BJ (cell line): Measurements from ENCODE around the gene ALCAM. TPM values are rescaled to one million over a fixed set of nuclear protein-coding genes. Genes with fewer than 3 reads are reported as not detected.

Experiments used
- CTCF ChIA-PET: fragments of 350-600 bp; formaldehyde crosslinking; extraction: SDS; loops from one replicate; lab custom pipeline; 2021; ENCODE audit warnings: antibody characterized with exemption, inconsistent platforms; lab: Yijun Ruan, JAX
- POLR2A ChIA-PET: fragments of 300-600 bp; sonication (Branson Sonifier 250); formaldehyde crosslinking; extraction: SDS; loops from one replicate; lab custom pipeline; 2021; ENCODE audit warnings: antibody characterized with exemption; lab: Charles Lee
- DNase-seq: peaks from one replicate; pipeline ENCODE4 v3.0.0-alpha.2; 2011; ENCODE audit warnings: low read depth
- H3K27me3 ChIP-seq: 2 replicates; pipeline ENCODE4 v1.6.0; 2011; ENCODE audit warnings: low read length; ENCODE audit not compliant: control insufficient read depth, insufficient read depth
- H3K36me3 ChIP-seq: 2 replicates; pipeline ENCODE4 v1.5.1; 2011; ENCODE audit warnings: low read length; ENCODE audit not compliant: control insufficient read depth, insufficient read depth
- H3K4me3 ChIP-seq: 2 replicates; pipeline ENCODE4 v1.5.1; 2011; ENCODE audit warnings: low read depth, mild to moderate bottlenecking, control low read depth, low read length
- polyA plus RNA-seq: library from polyadenylated mRNA; depleted of rRNA; stranded (reverse); fragments of >200 nt; gene quantifications from 2 replicates; pipeline ENCODE4 v1.2.3, GENCODE V29; 2011
- TF ChIP-seq, protein P1 (sequence below): IDR thresholded peaks from 2 replicates; pipeline ENCODE4 v1.5.1; 2011; ENCODE audit warnings: low read depth, mild to moderate bottlenecking, control low read depth, inconsistent platforms, low read length, moderate library complexity; ENCODE audit not compliant: insufficient read depth

The ALCAM gene
- polyA plus RNA-seq, 1 experiment: 89.5 TPM

DNA sequence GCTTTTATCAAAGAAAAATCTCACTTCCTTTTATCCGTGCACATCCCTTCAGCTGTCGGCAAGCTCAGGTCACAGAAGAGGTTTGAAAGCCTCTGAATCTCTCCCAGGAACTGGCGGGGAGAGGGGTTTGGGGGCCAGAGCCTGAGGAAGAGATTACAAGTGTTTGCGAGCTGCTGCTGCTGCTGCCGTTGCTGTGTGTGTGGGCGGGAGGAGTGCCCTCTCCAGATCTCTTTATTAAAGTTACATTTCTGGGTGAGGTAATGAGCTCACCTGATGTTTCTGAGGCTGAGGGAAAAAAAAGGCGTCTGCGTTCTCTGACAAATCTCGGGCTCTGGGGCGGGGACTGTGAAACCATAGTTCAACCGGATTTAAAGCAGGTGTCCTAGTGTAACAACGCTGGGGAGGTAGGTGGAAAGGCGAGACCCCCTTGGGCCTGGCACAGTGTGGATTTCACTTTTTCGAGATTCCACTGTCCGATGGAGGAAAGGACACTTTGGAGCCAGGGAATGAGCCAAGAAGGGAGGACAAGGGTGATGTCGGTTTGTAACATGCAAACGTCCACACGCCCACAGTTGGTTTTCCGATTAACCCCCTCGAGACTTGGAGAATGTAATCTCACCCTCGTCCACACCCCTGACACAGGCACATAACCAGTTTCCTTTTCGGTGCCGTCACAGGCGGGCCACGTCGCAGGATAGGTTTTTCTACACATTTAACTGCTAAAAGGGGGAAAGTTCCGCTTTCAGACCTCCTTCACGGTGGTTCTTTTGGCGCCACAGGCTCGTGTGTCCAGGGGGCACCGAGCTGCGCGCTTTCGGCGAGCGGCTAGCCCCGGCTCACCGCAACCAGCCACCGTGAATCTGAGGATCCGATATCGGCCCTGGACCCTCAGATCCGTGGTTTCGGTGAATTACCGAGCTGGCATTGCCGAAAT is 2.1 kb downstream of the ALCAM start:
- ChIA-PET CTCF (interaction anchor here (0.6 to 4.7 kb wide), 10 partner anchors 96 to 1399 kb away, joined by 3 to 30 read pairs (median 4); no protein-coding TSS in a partner anchor), POLR2A (interaction anchor here (0.7 kb wide), 2 partner anchors 686 to 770 kb away, joined by 4 to 7 read pairs; no protein-coding TSS in a partner anchor)
- Histone ChIP-seq H3K36me3 (no peaks in the 10 kb centered on the region), H3K4me3 (peak overlapping the region; percentile 61), H3K27me3 (no peaks in the 10 kb centered on the region)
- TF ChIP-seq, protein P1, sequence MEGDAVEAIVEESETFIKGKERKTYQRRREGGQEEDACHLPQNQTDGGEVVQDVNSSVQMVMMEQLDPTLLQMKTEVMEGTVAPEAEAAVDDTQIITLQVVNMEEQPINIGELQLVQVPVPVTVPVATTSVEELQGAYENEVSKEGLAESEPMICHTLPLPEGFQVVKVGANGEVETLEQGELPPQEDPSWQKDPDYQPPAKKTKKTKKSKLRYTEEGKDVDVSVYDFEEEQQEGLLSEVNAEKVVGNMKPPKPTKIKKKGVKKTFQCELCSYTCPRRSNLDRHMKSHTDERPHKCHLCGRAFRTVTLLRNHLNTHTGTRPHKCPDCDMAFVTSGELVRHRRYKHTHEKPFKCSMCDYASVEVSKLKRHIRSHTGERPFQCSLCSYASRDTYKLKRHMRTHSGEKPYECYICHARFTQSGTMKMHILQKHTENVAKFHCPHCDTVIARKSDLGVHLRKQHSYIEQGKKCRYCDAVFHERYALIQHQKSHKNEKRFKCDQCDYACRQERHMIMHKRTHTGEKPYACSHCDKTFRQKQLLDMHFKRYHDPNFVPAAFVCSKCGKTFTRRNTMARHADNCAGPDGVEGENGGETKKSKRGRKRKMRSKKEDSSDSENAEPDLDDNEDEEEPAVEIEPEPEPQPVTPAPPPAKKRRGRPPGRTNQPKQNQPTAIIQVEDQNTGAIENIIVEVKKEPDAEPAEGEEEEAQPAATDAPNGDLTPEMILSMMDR: no peak
- DNase-seq: no peak

DNA sequence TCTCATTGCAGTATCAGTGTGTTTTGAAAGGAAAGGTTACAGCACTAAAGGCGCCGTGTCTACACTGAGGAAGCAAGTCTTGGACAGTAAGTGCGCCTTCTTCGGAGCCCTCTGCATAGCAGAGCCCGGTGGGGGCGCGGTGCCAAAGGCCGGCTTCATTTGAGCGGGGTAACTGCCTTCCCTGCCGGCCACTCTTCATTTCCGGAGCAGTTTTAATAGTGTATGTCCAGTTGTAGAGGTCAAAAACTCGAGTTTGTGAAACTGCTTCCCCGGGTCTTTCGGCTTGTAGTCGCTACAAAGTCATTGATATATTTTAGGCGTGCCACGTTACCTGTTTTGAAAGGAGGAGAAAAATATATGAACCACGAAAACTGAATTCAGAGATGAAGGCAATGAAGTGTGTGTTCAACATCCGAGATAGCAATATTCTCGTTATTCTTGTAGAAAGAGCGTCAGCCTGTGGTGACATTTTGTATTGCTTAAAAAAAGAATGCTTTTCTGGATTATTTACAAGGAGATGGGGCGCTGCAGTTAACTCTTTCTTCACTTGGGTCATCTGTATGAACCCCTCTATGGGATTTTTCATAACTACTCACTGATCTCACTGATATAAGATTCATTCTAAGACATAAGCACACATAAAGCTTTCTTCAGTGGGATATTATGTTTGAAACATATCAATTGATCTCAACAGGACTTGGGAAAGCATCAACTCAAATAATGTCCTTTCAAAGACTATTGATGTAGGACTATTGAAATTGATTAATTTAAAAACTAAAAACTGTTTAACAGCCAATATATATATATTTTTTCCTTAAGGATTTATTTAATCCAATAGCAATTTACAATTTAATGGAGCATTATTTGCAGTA is 3.0 kb downstream of the ALCAM start:
- Histone ChIP-seq H3K36me3 (no peaks in the 10 kb centered on the region), H3K27me3 (no peaks in the 10 kb centered on the region), H3K4me3 (peak overlapping the region; percentile 61)
- POLR2A ChIA-PET: no interaction called here
- DNase-seq: no peak
- TF ChIP-seq, protein P1: peak; percentile 72
- CTCF ChIA-PET: interaction anchor here (0.6 to 4.7 kb wide), 9 partner anchors 11 to 1240 kb away, joined by 3 to 30 read pairs (median 3); no protein-coding TSS in a partner anchor

DNA sequence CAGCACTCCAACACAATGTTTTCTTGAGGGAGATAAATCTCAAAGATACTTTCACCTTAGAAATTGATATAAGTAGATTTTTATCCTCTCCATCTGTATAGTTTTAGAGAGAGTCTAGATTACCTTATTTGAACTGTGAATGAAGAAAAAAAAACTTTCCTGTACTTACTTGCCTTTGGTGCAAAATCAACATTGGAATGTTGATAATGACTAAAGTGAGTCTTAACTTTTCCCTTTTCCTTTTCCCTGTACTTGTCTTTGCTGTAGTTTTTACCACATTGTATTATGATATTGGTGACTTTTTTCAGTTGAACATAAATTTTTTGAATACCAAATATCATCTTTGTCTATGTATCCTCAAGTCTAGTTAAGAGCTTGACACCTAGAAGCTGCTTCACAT is 6.7 kb downstream of the ALCAM start:
- ChIA-PET CTCF (no interaction called here), POLR2A (no interaction called here)
- no peak for DNase-seq
- H3K27me3 ChIP-seq: no peaks in the 10 kb centered on the region
- no peaks in the 10 kb centered on the region for H3K36me3 ChIP-seq
- no peak overlapping the region for H3K4me3 ChIP-seq
- TF ChIP-seq, protein P1: no peak

DNA sequence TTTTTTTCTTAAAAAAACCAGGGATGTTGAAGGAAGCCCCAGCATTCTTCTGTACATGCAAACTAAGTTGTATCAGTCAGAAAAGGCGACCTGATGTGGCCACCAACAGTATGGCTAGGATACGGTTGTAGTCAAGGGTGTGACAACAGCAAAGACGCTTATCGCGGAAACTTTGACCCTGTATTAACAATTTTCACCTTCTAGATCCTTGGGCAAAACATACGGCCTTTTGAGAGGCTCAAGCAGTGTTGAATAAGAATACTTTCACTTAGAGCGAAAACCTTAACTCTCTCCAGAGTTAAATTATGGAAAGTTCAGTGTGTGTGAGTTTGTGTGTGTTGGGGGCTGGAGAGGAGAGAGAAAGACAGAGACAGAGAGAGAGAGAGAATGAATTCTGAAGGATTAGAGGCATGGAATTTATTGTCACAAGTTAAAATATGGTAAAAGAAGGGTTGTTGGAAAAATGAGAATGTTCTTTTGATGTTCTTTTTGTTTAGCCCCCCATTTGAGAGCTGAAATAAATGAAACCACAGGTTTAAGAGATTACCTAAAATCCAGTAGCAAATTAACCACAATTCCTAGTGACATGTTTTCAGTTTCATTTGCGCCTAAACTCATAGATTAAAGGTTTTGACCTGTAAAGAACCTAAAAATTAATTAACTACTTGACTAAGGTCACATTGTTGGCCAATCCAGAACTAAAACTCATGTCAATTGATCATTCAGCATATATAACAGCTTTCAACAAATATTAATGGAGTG is 9.2 kb downstream of the ALCAM start:
- Histone ChIP-seq H3K27me3 (no peaks in the 10 kb centered on the region), H3K4me3 (no peak overlapping the region), H3K36me3 (no peaks in the 10 kb centered on the region)
- ChIA-PET CTCF (interaction anchor here (0.7 to 1.5 kb wide), 3 partner anchors 142 to 511 kb away, joined by 3 to 4 read pairs (median 3); no protein-coding TSS in a partner anchor), POLR2A (no interaction called here)
- TF ChIP-seq, protein P1: no peak
- DNase-seq: no peak
